Posterior vena cava (tissue), 2 donors: Measurements from ENCODE around the gene CEP72. TPM values are rescaled to one million over a fixed set of nuclear protein-coding genes. Genes with fewer than 3 reads are reported as not detected.
"Not testable (repeated sequence)": the region's sequence is repeated elsewhere in the genome, so short reads cannot be mapped to it uniquely, and the experiment has no call there.

ENCODE experiments used
- DNase-seq: peaks from one replicate; pipeline ENCODE4 v3.0.0-alpha.2; 2020; ENCODE audit warnings: low spot score
- intact Hi-C, 2 donors: fragments of 100-400 bp; cut with DNase I; formaldehyde crosslinking; loops; one replicate each; pipeline versions ENCODE4 v1.14.1 to v1.14.2; 2022 to 2023
- total RNA-seq, 2 donors: library from RNA; stranded (reverse); fragmentation: NEBNext Ultra II Directional; extraction: Animal tissue kit (Norgen Biotek cat#: 25700); gene quantifications; one replicate each; pipeline ENCODE4 v1.2.1, GENCODE V29; 2021
- donor health status: DM: yes; HTN: yes; CAD: no.
- donor health status: DM: yes; HTN: yes; CAD: no.

Gene CEP72
- total RNA-seq, 2 donors from 2014 or later = 1.9 to 2.4 TPM

DNA sequence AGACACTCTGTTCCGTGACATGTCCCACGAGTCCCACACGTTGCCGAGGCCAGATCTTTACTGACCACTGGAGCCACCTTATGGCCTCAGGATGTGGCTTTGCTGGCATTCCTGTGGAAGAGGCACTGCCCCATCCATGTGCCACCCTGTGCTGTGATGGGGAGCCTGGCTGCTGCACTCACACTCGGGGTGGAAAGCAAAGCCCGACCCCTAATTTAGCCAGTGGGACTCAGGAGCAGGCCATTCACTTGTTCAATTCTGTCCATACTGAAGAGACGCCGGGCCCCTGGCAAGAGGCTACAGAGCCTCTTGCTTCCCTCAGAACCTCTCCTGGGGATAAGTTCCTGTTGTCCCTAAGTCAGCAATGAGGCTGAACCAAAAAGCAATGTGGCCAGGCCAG, 18.6 kb upstream of the CEP72 start:
- intact Hi-C loops = no loop called here
- DNase-seq = peak; percentile 44

DNA sequence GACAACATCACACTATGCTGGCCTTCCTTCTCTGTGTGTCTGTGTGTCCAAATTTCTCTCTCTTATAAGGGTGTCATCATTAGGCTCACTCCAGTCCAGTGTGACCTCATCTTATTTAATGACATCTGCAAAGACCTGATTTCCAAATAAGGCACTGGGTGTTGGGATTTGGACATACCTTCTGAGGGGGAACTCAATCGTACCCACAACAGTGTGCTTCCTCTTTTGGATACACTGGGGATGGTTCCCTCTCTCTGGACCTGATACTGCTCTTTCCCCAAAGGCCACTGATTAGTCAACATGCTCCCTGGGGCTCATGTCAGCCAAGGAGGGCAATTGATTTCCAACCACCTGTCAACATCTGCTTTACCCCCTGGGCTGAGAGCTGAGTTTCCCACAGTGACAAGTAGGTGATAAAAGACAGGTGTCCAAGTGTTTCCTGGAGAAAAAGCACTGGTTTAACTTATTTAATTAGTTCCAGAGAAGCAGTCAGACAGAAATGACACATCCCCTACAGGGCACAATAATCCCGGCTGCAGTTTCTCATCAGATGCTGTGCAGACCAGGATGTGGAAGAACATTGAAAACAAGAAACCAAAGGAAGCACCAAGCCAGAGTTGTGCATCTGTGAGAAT, 17.8 kb upstream of the CEP72 start:
- intact Hi-C loops = no loop called here
- no peak for DNase-seq

DNA sequence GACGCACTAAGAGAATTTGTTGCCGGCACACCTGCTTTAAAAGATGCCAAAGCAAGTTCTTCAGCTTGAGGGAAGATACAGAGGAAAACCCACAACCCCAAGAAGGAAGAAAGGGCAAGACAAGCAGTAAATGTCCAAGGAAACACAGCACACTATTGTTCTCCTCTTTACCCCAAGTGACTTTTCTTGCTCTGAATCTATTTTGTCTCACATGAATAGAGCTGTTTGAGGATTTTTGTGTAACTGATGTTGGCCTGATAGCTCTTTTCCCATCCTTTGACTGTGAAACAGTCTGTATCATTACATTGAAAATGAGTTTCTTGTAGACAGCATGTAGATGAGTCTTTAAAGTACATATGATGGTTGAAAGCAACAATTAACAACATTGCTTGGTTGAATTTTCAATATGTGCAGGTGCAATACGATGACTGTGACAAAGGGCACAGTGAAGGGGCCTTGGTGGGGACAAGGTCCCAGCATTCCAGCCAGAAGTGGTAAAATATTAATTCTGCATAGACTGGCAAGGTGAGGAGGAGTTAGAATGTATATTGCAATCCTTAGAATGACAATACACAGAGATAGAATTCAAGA, 16.8 kb upstream of the CEP72 start:
- intact Hi-C loops = no loop called here
- DNase-seq = no peak

DNA sequence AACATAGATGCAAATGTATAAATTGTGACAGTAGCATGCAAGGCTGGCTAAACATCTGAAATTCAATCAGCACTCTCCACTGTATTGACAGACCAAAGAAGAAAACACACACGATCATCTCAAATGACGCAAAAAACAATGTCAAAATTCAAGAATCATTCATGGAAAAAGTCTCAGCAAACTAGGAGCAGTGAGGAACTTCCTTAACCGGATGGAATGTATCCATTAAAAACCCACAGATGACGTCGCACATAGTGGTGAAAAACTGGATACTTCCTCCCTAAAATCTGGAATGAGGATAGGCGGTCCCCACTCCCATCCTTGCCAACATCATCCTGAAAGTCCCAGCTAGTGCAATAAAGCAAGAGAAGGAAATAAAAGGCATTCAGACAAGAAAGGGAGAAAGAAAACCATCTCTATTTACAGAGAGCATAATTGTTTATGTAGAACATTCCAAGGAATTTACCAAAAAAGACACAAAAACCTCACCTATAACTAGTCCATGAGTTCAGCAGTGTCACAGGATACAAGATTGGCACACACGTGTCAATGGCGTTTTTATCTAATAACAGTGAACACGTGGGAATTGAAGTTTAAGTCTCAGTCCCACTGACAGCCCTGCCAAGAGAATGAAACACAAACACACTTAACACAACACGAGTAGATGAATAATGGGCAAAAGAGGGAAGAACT, 14.1 kb upstream of the CEP72 start:
- intact Hi-C loops = no loop called here
- DNase-seq = no peak

DNA sequence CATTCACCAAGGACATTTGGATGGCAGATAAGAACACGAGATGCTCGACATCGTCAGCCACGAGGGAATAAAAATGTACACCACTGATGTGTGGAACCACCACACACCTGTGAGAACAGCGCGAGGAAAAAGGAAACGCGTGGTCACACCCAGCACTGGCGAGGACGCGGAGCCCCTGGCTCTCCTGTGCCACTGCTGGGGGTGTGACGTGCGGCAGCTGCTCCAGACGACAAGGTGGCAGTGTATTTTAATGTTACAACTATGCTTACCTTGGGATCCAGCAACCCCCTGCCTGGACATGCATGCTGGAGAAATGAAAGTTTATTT, 13.6 kb upstream of the CEP72 start:
- peak; percentile 63 for DNase-seq
- intact Hi-C loops = no loop called here

DNA sequence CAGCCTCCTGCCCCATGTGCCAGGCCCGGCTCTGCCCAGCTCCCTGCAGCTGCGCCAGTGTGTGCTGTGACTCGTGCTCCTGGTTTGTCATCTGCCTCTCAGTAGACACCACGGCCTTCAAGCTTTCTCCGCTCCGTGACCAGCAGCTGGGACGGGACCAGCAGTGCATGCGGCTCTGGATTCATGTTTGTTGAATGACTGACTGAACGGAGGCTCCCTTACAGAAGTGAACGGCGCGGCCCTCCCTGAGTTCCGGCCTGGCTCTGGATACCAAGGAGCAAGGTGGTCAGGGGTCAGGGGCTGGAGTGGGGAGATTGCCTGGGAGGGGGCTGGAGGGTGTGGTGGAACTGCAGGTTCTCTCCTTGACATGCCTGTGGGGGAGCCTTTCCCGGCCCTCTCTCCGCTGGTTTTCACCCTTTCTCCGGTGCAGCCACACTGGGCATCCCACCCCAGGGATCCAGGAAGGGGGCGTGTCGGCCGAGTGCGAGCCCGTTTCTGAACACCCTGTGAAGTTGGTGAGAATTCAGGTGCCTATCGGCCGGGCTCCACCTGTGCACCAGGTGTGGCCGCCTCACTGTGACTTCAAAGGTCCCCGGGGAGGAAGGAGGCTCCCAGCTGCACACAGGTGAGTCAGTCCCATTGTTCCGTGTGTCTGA, 11.1 kb upstream of the CEP72 start:
- intact Hi-C loops = no loop called here
- DNase-seq = peak; percentile 69

DNA sequence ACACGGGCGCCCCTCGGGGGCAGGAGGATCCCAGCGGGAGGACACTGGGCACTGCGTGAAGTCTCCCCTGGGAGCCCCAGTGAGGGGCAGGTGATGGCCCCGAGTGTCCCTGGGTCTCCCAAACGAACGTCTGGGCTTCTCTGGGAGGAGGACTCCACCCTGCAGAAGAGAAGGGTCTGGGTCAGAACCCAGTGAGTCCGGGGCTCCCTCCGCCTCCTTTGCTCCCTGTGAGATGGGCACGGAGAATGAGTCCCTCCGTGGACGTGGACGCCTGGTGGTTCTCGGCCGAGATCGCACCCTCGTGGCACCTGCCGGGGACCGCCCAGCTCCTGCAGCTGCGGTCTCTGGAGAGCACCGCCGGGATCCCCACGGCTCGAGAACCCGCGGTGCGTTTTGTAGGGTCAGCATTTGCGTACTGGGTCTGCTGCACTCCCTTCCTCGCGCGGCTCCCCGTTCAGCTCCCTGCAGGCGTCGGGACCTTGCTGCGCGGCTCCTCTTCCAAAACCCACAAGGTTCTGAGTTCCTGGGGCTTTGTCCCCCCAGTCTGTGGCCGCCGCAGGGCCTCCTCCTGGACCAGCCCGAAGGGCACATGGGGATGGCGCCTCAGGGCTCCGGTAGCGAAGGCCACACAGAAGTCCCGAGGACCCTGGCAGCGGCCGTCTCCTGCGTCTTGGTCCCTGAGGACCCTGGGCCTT, 10.2 kb upstream of the CEP72 start:
- intact Hi-C loops = no loop called here
- DNase-seq = peak; percentile 69

DNA sequence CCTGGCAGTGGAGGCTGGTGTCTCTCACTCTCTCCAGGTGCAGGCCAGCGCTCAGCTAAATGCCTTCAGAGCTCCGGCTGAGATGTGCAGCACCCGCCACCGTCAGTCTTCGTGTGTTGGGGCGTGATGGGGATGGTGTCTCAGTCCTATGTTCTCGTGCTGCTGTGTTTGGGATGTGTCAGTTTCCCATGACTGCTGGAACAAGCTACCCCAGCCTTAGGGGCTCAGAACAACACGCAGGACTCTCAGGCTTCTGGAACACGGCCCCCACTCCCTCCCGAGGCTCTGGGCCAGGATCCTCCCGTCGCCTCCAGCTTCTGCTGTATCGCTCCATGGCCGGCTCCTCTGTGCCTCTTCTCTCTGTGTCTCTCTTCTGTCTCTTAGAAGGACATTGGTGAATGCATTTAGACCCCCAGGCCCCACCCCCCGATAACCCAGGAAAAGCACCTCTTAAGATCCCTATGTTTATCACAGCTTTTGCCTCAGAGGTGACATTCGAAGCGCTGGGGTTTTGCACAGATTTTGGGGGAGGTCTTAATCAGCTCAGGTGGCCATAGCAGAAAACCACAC, 9.6 kb upstream of the CEP72 start:
- intact Hi-C loops = no loop called here
- peak; percentile 49 for DNase-seq

DNA sequence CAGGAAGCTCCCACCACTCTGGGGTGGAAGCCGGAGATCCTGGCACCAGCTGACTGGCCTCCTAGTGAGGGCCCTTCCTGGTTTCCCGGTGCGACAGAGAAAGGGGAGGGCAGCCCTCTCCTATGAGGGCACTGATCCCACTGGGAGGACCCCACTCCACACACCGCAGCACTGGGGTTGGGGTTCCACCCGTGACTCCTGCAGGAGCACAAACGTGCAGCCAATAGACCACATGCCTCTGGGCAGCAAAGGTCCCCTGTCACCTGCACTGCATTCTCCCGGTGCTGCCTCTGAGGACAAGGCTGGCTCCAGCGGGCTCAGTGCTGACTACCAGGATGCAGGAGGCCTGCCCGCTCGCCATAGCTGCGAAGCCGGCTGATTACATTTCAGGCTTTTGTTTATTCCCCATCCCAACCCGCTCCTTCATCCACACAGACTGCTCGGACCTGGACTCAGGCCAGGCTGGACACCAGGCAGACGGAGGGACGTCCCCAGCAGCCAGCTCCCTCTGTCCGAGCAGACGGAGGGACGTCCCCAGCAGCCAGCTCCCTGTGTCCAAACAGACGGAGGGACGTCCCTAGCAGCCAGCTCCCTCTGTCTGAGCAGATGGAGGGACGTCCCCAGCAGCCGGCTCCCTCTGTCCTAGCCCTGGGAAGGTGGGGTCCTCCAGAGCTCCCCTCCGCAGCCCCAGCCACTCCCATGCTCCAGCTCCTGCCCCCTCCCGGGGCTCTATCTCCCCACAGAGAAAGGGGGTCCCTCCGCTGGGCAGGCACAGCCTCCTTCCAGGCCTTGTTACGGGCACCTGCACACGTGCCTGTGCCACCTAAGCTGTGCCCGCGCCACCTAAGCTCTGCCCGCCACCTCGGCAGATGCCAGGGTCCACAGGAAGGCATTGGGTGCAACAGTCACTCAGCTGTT, 8.8 kb upstream of the CEP72 start:
- DNase-seq = peak; percentile 75
- intact Hi-C loops = no loop called here

DNA sequence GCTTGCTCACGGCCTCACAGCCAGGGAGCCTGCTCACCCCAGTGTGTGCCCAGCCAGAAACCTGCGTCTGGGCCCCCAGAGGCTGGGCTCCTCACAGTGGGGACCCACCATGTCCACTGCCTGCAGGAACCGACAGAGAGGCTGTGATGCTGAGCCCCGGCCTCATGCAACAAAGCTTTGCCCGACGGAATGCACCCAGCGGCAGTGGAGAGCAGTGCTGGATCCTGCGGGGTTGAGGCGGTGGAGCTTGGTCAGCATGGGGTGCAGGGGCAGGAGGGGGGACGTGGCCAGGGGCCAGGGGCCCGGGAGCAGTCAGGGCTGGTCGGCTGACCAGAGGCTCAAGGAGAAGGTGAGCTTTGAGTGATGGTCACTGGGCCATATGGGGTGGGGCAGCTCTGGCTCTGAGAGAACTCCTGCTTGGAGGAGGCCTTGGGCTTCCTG, 7.7 kb upstream of the CEP72 start:
- peak; percentile 64 for DNase-seq
- intact Hi-C loops = no loop called here

DNA sequence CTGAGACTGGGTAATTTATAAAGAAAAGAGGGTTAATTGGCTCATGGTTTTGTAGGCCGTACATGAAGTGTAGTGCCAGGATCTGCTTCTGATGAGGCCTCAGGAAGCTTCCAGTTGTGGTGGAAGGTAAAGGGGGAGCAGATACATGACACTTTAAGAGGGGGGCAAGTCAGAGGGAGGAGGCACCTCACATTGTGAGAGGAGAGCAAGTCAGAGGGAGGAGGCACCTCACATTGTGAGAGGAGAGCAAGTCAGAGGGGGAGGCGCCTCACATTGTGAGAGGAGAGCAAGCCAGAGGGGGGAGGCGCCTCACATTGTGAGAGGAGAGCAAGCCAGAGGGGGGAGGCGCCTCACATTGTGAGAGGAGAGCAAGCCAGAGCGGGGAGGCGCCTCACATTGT, 7.0 kb upstream of the CEP72 start:
- intact Hi-C loops = not testable (repeated sequence)
- peak; percentile 26 for DNase-seq

DNA sequence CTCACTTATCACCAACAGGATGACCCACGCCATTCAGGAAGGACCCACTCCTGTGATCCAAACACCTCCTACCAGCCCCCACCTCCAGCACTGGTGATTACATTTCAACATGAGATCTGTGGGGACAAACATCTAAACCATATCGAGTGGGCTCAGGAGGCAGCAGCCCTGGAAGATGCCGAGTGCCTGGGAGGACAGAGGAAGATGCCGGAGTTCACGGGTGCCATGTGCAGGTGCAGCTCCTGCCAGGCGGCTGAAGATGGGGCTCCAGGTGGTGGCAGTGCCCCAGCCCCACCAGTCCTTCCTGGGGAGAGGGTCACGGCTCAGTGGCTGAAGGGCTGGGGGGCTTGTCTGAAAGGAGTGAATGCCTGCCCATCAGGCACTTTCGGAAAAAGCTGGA, 6.1 kb upstream of the CEP72 start:
- intact Hi-C loops = loop anchor here in 1 of 2 donors (1.0 kb wide), 1 partner anchor 32 kb away; no protein-coding TSS in a partner anchor

DNA sequence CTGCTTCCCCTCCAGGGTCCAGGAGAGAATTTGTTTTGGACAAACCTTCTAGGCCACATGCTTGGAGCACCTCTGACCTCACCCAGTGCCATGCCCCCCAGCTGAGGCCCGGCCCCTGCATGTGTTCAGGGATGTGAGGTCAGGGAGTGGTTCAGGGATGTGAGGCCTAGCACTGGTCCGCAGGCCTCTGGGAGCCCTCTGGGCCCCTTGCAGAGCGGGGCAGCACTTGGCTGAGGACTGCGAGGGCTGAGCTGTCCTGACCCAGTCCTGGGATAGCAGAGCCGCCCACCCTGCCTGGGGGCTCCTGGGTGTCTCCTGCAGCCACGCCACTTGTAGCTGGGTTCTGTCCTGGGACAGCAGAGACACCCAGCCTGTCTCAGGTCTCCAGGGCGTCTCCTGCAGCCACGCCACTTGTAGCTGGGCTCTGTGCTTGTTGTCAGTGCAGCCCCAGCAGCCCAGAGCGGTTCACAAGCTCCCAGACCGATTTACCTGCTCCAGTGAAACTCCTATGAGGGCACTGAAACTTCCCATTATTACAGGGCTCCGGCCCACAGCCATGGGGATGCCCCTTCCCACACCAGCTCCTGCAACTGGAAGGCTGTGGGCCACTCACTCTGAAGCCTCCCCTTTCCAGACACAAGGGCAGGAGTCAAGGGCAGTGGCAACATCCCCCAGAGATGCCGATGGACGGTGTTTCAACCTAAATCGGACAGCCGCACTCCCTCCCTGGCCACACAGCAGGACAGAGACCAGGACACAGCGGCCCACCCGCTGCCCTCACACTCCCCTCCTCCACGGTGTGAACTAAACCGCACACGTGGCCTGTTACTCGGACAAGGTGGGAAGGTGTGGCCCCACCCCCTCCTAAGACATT, 5.4 kb upstream of the CEP72 start:
- DNase-seq = peak; percentile 58
- intact Hi-C loops = loop anchor here in 1 of 2 donors (1.0 kb wide), 1 partner anchor 32 kb away; no protein-coding TSS in a partner anchor

More for the DNA sequence above, 6.1 kb upstream of the CEP72 start:
- DNase-seq = peak; percentile 65

DNA sequence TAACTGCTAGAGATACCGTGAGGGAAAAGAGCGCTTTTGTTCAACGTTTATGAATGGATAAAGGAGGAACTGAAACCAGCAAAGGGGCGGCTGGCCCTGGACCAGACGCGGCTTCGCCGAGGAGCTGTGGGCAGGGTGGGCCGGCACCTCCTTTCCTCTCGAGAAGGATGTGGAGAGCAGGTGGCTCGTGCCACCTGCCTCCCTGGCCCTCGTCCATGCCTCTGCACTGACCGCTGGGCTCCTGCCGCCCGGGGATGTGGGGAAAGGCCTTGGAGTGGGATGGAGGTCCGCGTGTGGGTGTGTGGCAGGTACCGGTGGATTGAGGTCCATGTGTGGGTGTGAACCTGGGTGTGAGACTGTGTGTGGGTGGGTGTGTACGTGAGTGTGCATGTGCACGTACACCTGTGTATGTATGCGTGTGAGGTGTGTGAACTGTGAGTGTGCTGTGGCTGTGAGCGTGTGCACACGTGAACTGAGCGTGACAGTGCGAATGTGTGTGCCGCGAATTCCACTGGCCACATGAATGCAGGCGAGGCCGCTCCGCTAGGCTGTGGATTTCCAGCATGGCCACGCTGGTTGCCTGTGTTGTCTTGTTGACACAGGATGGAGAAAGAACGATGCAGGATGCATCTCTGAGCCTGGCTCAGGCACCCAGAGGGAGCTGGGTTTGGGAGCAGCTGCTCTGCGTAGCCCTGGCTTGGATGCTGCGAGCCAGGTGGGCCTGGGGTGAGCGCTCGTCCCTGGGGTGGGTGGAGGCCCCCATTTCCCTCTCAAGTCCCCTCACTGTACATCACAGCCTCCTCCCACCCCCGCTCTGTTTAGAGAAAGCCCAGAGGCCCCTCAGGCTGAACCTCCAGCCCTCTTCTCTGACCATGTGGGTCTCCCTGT, 4.4 kb upstream of the CEP72 start:
- intact Hi-C loops = no loop called here
- DNase-seq = peak; percentile 76

DNA sequence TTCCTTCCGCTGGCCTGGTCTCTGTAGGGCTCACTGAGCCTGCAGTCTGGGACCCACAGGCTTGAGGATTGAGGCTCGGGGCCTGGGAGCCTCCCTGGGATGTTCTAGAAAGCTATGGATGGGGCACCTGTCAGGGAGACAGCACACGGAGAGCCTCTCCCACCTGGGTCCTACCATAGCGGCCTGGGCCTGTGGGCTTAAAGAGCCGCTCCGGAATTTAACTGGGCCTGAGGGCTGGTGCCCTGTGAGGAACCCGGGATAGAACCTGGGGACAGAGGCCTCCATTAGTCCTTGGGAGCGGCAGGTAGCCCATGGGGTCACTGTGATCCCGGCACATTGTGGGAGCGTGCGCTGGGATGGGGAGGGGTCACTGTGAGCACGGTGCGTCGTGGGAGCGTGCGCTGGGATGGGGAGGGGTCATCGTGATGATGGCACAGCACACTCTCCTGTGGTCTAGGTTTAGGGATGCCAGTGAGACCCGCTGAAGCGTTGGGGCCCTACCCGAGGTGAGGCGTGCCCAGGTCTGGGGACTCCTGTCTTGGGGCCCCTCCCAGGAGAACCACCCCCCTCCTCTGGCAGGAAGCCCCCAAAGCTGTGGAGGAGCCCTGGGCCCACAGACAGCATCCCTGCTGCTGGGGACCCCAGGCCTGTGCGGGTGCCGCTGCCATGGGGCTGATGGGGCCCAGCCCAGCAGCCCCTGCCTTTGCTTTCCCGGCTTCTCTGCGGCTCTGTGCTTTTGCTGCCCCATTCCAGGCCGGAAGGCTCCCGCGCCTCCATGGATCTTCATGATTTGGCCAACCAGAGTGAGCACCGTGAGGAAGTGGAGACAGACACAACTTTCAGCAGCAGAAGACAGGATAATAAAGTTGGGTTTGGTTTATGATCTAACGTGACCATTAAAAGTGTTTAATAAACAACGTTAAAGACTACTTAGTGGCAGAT, 3.4 kb upstream of the CEP72 start:
- peak; percentile 53 for DNase-seq

More for the DNA sequence above, 3.4 kb upstream of the CEP72 start:
- intact Hi-C loops = no loop called here
